ENCODE data around the gene RIOX2. TPM values are rescaled to one million over a fixed set of nuclear protein-coding genes. Genes with fewer than 3 reads are reported as not detected.

Gene RIOX2
- total RNA-seq, 1 donor from 2014 or later: 13.4 TPM

DNA sequence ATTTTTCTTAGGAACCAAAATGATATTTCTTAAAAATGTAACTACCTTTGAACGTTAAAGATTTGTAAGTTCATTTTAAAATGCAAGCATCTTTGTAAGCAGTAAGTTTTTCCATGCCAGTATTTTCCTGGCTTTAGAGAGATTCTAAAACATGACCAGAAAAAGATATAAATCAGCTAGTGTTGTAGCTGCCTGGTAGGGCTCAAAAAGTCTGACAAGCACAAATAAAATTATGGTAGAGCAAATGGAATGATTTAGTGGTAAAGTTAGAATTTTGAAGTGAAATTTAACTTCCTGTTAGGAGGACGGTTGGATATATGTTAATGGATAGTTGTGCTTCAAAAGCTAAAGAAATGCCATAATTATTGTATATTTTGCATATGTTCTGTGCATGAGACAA, 33.2 kb upstream of the RIOX2 start:
- DNase-seq (ENCODE audit: low spot score): no peak
- TF ChIP-seq, protein P1, sequence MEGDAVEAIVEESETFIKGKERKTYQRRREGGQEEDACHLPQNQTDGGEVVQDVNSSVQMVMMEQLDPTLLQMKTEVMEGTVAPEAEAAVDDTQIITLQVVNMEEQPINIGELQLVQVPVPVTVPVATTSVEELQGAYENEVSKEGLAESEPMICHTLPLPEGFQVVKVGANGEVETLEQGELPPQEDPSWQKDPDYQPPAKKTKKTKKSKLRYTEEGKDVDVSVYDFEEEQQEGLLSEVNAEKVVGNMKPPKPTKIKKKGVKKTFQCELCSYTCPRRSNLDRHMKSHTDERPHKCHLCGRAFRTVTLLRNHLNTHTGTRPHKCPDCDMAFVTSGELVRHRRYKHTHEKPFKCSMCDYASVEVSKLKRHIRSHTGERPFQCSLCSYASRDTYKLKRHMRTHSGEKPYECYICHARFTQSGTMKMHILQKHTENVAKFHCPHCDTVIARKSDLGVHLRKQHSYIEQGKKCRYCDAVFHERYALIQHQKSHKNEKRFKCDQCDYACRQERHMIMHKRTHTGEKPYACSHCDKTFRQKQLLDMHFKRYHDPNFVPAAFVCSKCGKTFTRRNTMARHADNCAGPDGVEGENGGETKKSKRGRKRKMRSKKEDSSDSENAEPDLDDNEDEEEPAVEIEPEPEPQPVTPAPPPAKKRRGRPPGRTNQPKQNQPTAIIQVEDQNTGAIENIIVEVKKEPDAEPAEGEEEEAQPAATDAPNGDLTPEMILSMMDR (IDR thresholded peaks at IDR 0.05; ENCODE audit: unreplicated experiment): no peak
- H3K4me1 Mint-ChIP-seq (ENCODE audit: unreplicated experiment): no peaks in the 10 kb centered on the region
- H3K4me3 Mint-ChIP-seq (ENCODE audit: unreplicated experiment): no peak overlapping the region
- no peaks in the 10 kb centered on the region for H3K9me3 Mint-ChIP-seq (ENCODE audit: unreplicated experiment)
- H3K27me3 Mint-ChIP-seq (ENCODE audit: unreplicated experiment): peaks cover 4% of the 10 kb centered on the region
- no peak overlapping the region for H3K27ac Mint-ChIP-seq (ENCODE audit: unreplicated experiment)
- H3K36me3 Mint-ChIP-seq (ENCODE audit: low read depth, unreplicated experiment): no peaks in the 10 kb centered on the region

DNA sequence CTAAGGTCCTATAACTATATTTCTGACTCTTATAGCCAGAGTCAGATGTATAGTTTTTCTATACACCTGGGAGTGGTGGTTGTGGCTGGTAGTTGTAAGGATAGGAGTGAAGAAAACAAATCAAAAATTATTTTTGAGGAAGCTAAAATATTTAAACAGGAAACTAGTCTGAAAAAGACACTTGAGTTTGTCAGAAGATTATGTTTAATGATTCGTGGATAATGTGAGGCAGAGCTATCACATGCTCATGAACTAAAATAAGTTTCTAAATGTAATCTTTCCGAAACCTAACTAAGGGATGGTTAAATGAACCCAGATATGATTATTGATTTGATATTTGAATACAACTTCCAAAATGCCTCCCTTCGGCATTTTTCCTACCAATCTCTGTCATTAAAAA, 32.5 kb upstream of the RIOX2 start:
- no peak for DNase-seq (ENCODE audit: low spot score)
- no peaks in the 10 kb centered on the region for H3K36me3 Mint-ChIP-seq (ENCODE audit: low read depth, unreplicated experiment)
- H3K4me1 Mint-ChIP-seq (ENCODE audit: unreplicated experiment): no peaks in the 10 kb centered on the region
- H3K27me3 Mint-ChIP-seq (ENCODE audit: unreplicated experiment): peaks cover 4% of the 10 kb centered on the region
- H3K4me3 Mint-ChIP-seq (ENCODE audit: unreplicated experiment): no peak overlapping the region
- H3K9me3 Mint-ChIP-seq (ENCODE audit: unreplicated experiment): no peaks in the 10 kb centered on the region
- no peak overlapping the region for H3K27ac Mint-ChIP-seq (ENCODE audit: unreplicated experiment)
- TF ChIP-seq, protein P1 (IDR thresholded peaks at IDR 0.05; ENCODE audit: unreplicated experiment): no peak

DNA sequence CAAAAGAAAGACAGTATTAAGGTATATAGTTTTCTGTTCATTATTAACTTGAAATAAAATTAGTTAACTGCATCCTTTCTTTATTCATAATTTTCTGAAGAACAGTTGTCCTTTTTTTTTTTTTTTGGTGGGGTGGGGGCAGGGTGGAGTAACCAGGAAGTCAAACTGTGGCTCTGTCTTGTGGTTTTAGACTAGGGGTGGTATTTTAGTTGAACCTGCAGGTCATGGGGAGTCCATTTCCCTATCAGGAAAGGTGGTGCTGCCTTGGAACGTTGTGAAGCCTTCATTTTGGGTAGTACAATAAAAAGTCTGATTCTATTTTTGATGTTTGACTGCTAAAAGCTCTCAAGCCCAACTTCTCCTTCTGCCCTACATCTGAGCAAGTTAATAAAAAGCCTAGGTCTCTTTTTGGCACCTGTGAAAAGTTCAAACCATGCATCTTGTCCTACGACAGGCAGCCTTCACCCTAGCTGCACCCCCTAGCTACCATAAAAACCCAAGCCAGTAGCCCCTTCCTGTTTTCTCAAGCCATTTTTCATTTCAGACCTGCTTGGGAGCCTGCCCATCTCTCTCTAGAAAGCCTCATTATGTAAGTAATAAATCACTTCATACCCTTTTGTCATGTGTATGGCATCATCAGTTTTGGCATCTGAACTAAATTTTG, 31.2 kb upstream of the RIOX2 start:
- TF ChIP-seq, protein P1 (IDR thresholded peaks at IDR 0.05; ENCODE audit: unreplicated experiment): no peak
- H3K9me3 Mint-ChIP-seq (ENCODE audit: unreplicated experiment): no peaks in the 10 kb centered on the region
- no peaks in the 10 kb centered on the region for H3K4me1 Mint-ChIP-seq (ENCODE audit: unreplicated experiment)
- DNase-seq (ENCODE audit: low spot score): no peak
- no peak overlapping the region for H3K4me3 Mint-ChIP-seq (ENCODE audit: unreplicated experiment)
- peaks cover 4% of the 10 kb centered on the region for H3K27me3 Mint-ChIP-seq (ENCODE audit: unreplicated experiment)
- no peak overlapping the region for H3K27ac Mint-ChIP-seq (ENCODE audit: unreplicated experiment)
- H3K36me3 Mint-ChIP-seq (ENCODE audit: low read depth, unreplicated experiment): no peaks in the 10 kb centered on the region

DNA sequence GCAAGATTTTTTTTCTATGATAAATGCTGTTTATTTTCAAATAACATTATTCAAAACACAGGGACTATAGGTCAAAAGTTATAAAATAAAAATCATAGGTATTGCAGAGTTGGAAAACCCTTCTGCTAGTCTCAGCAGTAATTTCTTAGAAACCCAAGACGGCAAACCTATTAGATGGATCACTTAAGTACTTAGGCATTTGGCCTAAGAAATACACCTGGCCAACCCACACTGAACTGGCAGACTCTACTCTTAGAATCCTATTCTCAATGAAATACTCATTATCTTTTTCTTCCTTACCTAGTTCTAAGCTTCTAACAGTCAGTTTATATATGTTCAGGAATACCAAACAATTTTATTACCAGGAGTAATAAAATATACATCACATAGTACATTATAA, 30.5 kb upstream of the RIOX2 start:
- Mint-ChIP-seq H3K27me3 (ENCODE audit: unreplicated experiment) (peaks cover 4% of the 10 kb centered on the region), H3K4me3 (ENCODE audit: unreplicated experiment) (no peak overlapping the region), H3K9me3 (ENCODE audit: unreplicated experiment) (no peaks in the 10 kb centered on the region), H3K27ac (ENCODE audit: unreplicated experiment) (no peak overlapping the region), H3K36me3 (ENCODE audit: low read depth, unreplicated experiment) (no peaks in the 10 kb centered on the region), H3K4me1 (ENCODE audit: unreplicated experiment) (no peaks in the 10 kb centered on the region)
- TF ChIP-seq, protein P1 (IDR thresholded peaks at IDR 0.05; ENCODE audit: unreplicated experiment): no peak
- DNase-seq (ENCODE audit: low spot score): no peak

DNA sequence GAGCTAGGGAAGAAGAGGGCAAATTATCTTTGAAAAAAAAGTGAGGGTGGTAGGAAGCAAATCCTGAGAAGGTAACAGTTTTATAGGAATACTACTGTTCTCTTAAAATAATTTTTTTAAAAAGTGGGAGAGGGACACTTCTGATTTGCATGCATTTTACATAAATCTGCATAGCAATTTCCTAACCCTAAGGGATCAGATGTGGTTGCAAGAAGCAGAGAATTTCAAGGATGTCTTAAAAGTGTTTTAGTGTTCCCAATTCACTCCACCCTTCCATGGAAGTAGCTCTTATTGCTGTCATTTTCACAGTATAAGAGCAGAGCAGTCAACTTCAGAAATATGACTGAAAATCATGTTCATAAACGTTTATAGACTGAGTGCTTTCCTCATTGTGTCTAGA, 27.8 kb upstream of the RIOX2 start:
- no peaks in the 10 kb centered on the region for H3K9me3 Mint-ChIP-seq (ENCODE audit: unreplicated experiment)
- H3K36me3 Mint-ChIP-seq (ENCODE audit: low read depth, unreplicated experiment): no peaks in the 10 kb centered on the region
- no peak overlapping the region for H3K27ac Mint-ChIP-seq (ENCODE audit: unreplicated experiment)
- TF ChIP-seq, protein P1 (IDR thresholded peaks at IDR 0.05; ENCODE audit: unreplicated experiment): no peak
- no peak for DNase-seq (ENCODE audit: low spot score)
- H3K4me3 Mint-ChIP-seq (ENCODE audit: unreplicated experiment): no peak overlapping the region
- H3K27me3 Mint-ChIP-seq (ENCODE audit: unreplicated experiment): peaks cover 3% of the 10 kb centered on the region
- H3K4me1 Mint-ChIP-seq (ENCODE audit: unreplicated experiment): no peaks in the 10 kb centered on the region
